ENCODE data around the gene C4orf46.

The C4orf46 gene

DNA sequence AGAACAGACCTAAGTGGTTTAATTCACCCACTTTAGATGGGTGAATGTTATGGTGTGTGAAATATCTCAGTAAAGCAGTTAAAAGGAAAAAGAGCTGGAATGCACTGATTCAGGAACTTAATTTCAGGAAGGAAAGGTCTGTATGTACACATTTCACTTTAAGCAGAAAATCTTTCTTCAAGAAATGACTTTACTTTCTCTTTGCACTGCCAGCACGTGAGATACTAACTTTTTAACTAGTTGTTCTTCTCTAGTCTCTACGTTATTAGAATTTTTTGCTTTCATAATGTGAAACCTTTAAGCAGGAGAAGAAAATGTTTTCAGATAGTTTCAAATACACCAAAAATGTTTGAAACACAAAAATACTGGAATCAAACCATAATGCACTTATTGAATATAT is 18.8 kb downstream of the C4orf46 start:
- DNase-seq (ENCODE audit: low read depth in 2 of 2) = no peak

DNA sequence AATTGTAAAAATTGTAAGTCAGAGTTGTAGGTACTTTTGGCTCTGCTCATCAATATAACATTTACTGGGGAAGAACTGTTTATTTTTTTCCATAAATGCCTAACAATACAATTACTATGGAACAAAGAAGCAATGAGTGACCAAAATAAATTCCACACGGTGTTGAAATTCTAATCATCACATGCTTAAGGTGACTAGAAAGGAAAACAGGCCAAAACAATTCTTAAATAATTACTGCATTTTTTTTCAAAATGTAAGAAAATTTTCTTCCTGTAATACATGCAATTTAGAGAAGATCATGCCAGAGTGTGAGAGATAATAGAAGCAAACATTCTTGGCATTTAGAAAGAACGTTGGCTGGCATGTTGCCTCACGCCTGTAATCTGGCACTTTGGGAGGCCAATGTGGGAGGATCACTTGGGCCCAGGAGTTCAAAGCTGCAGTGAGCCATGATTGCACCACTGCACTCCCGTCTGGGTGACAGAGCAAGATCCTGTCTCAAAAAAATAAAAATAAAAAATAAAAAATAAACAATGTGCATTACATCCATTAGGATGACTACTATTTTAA is 22.5 kb downstream of the C4orf46 start:
- no peak for DNase-seq (ENCODE audit: low read depth in 2 of 2)

- DNase-seq (ENCODE audit: low read depth in 2 of 2) = no peak
These were observed 26.9 kb downstream of the C4orf46 start for GRCh38 chr4:158644760-158645159.

DNA sequence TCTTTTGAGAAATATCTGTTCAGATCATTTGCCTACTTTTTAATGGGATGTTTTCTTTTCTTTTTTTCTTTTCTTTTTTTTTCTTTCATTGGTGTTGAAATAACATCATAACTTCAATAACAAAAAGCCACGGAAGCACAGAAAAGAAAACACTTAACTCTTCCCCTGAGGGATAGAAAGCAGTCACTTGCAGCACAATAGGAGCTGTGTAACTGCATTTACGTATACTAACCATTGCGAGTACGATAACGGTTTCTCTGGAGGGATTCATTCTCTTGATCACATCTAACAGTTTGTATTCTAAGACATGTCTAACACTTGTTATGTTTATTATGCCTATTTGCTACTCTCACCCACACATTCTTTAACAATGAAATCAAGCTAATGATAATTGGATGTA is 27.3 kb downstream of the C4orf46 start:
- no peak for DNase-seq (ENCODE audit: low read depth in 2 of 2)

DNA sequence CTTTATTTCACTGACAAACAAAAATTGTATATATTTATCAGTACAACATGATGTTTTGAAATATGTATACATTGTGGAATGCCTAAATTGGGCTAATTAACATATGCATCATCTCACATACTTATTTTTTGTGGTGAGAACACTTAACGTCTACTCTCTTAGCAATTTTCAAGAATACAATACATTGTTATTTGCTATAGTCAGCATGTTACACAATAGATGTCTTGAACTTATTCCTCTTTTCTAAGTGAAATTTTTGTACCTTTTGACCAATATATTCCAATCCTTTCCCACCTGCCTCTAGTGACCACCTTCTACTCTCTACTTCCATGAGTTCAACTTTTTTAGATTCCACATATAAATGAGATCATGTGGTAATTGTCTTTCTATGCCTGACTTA is 35.1 kb downstream of the C4orf46 start:
- no peak for DNase-seq (ENCODE audit: low read depth in 2 of 2)

DNA sequence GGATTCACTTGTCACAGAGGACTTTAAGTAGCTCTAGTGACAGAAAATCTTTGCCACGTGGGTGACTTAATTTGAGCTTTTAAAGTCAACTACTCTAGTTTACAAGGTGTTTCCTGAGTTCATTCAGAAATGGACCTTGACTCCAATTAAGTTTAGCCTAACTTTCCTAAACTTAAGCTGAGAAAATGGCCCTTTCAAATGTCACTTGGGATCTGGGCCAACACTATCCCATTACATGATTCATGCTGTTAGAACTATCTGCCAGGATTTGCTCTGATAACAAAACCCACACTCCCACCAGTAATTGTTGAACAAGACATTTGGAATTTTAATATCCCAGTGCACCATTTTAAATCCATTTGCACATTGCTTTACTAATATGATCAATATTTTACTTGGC is 40.8 kb downstream of the C4orf46 start:
- no peak for DNase-seq (ENCODE audit: low read depth in 2 of 2)

GRCh38 chr4:158625544-158625943 is 46.1 kb downstream of the C4orf46 start:
- no peak for DNase-seq (ENCODE audit: low read depth in 2 of 2)

GRCh38 chr4:158624889-158625478 is 46.7 kb downstream of the C4orf46 start:
- DNase-seq (ENCODE audit: low read depth in 2 of 2) = no peak

DNA sequence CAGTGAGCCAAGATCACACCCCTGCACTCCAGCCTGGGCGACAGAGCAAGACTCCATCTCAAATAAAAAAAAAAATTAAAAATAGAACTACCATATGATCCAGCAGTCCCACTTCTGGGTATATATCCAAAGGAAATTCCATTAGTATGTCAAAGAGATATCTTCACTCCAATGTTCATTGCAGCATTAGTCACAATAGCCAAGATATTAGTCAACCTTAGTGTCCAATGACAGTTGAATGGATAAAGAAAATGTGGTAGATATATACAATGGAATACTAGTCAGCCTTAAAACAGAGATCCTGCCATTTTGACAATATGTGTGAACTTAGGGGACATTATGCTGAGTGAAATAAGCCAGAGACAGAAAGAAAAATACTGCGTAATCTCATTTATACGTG is 49.4 kb downstream of the C4orf46 start:
- no peak for DNase-seq (ENCODE audit: low read depth in 2 of 2)

DNA sequence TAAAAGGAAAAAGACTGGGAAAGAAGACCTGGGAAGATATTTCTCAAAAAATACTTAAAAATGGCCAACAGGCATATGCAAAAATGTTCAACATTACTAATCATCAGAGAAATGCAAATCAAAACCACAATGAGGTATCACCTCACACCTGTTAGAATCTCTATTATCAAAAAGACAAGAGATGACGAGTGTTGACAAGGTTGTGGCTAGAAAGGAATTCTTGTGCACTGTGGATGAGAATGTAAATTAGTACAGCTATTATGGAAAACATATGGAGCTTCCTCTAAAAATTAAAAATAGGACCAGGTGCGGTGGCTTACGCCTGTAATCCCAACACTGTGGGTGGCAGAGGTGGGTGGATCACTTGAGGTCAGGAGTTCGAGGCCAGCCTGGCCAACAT is 50.0 kb downstream of the C4orf46 start:
- DNase-seq (ENCODE audit: low read depth in 2 of 2) = no peak

DNA sequence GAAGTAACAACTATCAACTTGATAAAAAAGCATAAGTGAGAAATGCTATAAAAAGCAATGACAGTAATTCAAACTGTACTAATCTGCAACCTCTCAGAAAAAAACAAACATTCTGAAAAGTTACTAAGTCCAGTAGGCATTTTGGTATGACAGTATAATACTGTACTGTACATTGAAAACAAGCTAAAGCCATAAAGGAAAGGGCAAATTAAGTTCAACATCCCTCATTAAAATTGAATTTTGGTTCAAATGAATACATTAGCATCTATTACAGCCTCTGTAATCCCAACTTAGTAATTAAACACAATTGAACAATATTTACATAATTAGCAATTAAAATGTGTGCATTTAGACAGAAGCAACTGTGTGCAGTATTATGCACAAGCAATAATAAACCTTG is 53.7 kb downstream of the C4orf46 start:
- DNase-seq (ENCODE audit: low read depth in 2 of 2) = no peak
